Kidney (tissue), 14 donors: Measurements from ENCODE around the gene USP24. TPM values are rescaled to one million over a fixed set of nuclear protein-coding genes. Genes with fewer than 3 reads are reported as not detected.

Source experiments
- DNase-seq, 5 donors: peaks; one replicate each; pipeline ENCODE4 v3.0.0-alpha.2; 2013 to 2020
- FAIRE-seq: peaks from 2 replicates; lab custom pipeline; 2012; peaks lifted over from hg19 to GRCh38; lab: Jason Lieb, UNC
- H3K27ac ChIP-seq, 2 donors: one replicate each; pipeline ENCODE4 v1.7.0; 2013; ENCODE audit warnings: low read depth in 2 of 2, low read length in 2 of 2, inconsistent platforms in 1 of 2
- H3K27me3 ChIP-seq: one replicate; pipeline ENCODE4 v1.7.1; 2013; ENCODE audit warnings: low read length, inconsistent platforms; ENCODE audit not compliant: control insufficient read depth, insufficient read depth
- H3K36me3 ChIP-seq, 3 donors: one replicate each; pipeline versions ENCODE4 v1.7.0 to v1.7.1; 2013; ENCODE audit warnings: low read length in 3 of 3, control low read depth in 1 of 3, inconsistent platforms in 1 of 3; ENCODE audit not compliant: insufficient read depth in 3 of 3, control insufficient read depth in 2 of 3
- H3K4me1 ChIP-seq, 3 donors: one replicate each; pipeline versions ENCODE4 v1.7.0 to v1.7.1; 2013; ENCODE audit warnings: low read length in 3 of 3, inconsistent platforms in 1 of 3, low read depth in 1 of 3; ENCODE audit not compliant: control insufficient read depth in 2 of 3, insufficient read depth in 2 of 3
- H3K4me3 ChIP-seq, 3 donors: one replicate each; pipeline versions ENCODE4 v1.7.0 to v1.8.1; 2013; ENCODE audit warnings: low read length in 3 of 3, control low read depth in 1 of 3, inconsistent platforms in 1 of 3
- H3K9ac ChIP-seq, 3 donors: one replicate each; pipeline versions ENCODE4 v1.7.0 to v1.7.1; 2013; ENCODE audit warnings: low read length in 3 of 3, control low read depth in 1 of 3, inconsistent platforms in 1 of 3
- H3K9me3 ChIP-seq, 3 donors: one replicate each; pipeline versions ENCODE4 v1.7.0 to v1.7.1; 2013; ENCODE audit warnings: low read length in 3 of 3, control low read depth in 1 of 3, inconsistent platforms in 1 of 3; ENCODE audit not compliant: control insufficient read depth in 2 of 3, insufficient read depth in 1 of 3
- intact Hi-C: fragments of 100-400 bp; cut with DNase I; formaldehyde crosslinking; loops from one replicate; pipeline ENCODE4 v1.11.1; 2022
- polyA plus RNA-seq: library from polyadenylated mRNA; stranded (reverse); fragments of 350-450 nt; fragmentation: Illumina TruSeq; extraction: RNeasy Lipid Tissue Mini Kit (QIAGEN cat#74804); gene quantifications from one replicate; pipeline ENCODE4 v1.2.3, GENCODE V29; 2014; ENCODE audit warnings: low read depth, low replicate concordance; ENCODE audit not compliant: insufficient read depth
- total RNA-seq: library from RNA; stranded (reverse); fragmentation: NEBNext Ultra II Directional; extraction: Animal tissue kit (Norgen Biotek cat#: 25700); gene quantifications from one replicate; pipeline ENCODE4 v1.2.1, GENCODE V29; 2021
- TF ChIP-seq, protein P1 (sequence below): IDR thresholded peaks from 3 replicates; pipeline ENCODE4 v1.5.1; 2012; ENCODE audit warnings: mild to moderate bottlenecking, moderate library complexity, borderline replicate concordance; ENCODE audit not compliant: insufficient read depth; ENCODE audit errors: extremely low read depth
- donor health status: control.
- donor health status: control.
- donor health status: control.
- donor health status: control.
- donor health status: control.
- donor health status: DM: yes; HTN: yes; CAD: no.
- donor health status: Normal renal cell carcinoma (clear cell type).

The USP24 gene
- total and polyA plus RNA-seq, 2 donors from 2014 or later = 10.1 to 49.2 TPM

GRCh38 chr1:55196433-55197035, 18.6 kb downstream of the USP24 start:
- Histone ChIP-seq H3K4me3 (no peak overlapping the region), H3K4me1 (peaks cover 0 to 10% (median 9%) of the 10 kb centered on the region in 3 donors), H3K27me3 (no peaks in the 10 kb centered on the region), H3K27ac (no peak overlapping the region), H3K36me3 (no peaks in the 10 kb centered on the region), H3K9me3 (no peaks in the 10 kb centered on the region), H3K9ac (no peak overlapping the region)
- FAIRE-seq (no peak), DNase-seq (no peak)
- TF ChIP-seq, protein P1, sequence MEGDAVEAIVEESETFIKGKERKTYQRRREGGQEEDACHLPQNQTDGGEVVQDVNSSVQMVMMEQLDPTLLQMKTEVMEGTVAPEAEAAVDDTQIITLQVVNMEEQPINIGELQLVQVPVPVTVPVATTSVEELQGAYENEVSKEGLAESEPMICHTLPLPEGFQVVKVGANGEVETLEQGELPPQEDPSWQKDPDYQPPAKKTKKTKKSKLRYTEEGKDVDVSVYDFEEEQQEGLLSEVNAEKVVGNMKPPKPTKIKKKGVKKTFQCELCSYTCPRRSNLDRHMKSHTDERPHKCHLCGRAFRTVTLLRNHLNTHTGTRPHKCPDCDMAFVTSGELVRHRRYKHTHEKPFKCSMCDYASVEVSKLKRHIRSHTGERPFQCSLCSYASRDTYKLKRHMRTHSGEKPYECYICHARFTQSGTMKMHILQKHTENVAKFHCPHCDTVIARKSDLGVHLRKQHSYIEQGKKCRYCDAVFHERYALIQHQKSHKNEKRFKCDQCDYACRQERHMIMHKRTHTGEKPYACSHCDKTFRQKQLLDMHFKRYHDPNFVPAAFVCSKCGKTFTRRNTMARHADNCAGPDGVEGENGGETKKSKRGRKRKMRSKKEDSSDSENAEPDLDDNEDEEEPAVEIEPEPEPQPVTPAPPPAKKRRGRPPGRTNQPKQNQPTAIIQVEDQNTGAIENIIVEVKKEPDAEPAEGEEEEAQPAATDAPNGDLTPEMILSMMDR = no peak
- intact Hi-C loops = no loop called here

- H3K9me3 ChIP-seq = no peaks in the 10 kb centered on the region
- H3K27me3 ChIP-seq = no peaks in the 10 kb centered on the region
- no peaks in the 10 kb centered on the region for H3K36me3 ChIP-seq
- intact Hi-C loops = no loop called here
- TF ChIP-seq, protein P1 = no peak
- H3K27ac ChIP-seq = no peak overlapping the region
- DNase-seq = no peak
- peaks cover 0 to 10% (median 9%) of the 10 kb centered on the region in 3 donors for H3K4me1 ChIP-seq
- no peak overlapping the region for H3K9ac ChIP-seq
- FAIRE-seq = no peak
- H3K4me3 ChIP-seq = no peak overlapping the region
Measured at GRCh38 chr1:55195521-55196233, 19.5 kb downstream of the USP24 start.

DNA sequence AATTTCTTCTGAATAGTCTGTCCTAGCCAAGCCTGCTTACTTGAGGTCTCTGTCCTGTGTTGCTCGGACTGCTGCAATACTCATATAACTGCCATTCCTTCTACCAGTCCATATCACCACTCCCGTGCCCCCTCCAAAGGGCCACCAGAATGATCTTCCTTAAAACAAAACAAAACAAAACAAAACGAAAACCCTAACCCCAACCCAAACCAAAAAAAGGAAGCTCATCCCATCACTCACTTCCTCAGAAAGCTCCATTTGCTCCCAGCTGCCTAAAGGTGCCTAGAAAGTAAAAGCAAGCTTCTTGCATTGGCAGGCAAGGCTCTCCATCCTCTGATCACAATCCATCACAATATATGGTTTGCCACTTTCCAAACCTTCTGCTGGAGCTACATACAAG, 20.3 kb downstream of the USP24 start:
- Histone ChIP-seq H3K9ac (no peak overlapping the region), H3K27me3 (no peaks in the 10 kb centered on the region), H3K36me3 (no peaks in the 10 kb centered on the region), H3K4me3 (no peak overlapping the region), H3K4me1 (peaks cover 0 to 10% (median 9%) of the 10 kb centered on the region in 3 donors), H3K27ac (no peak overlapping the region), H3K9me3 (no peaks in the 10 kb centered on the region)
- TF ChIP-seq, protein P1 = no peak
- no peak for FAIRE-seq
- intact Hi-C loops = no loop called here
- no peak for DNase-seq
